ENCODE results near the gene CRYGN. TPM values are rescaled to one million over a fixed set of nuclear protein-coding genes. Genes with fewer than 3 reads are reported as not detected.

Gene CRYGN, protein sequence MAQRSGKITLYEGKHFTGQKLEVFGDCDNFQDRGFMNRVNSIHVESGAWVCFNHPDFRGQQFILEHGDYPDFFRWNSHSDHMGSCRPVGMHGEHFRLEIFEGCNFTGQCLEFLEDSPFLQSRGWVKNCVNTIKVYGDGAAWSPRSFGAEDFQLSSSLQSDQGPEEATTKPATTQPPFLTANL
- total RNA-seq (2014; rRNA removed; shearing (Covaris generic)), result not detected in 2 replicates

DNA sequence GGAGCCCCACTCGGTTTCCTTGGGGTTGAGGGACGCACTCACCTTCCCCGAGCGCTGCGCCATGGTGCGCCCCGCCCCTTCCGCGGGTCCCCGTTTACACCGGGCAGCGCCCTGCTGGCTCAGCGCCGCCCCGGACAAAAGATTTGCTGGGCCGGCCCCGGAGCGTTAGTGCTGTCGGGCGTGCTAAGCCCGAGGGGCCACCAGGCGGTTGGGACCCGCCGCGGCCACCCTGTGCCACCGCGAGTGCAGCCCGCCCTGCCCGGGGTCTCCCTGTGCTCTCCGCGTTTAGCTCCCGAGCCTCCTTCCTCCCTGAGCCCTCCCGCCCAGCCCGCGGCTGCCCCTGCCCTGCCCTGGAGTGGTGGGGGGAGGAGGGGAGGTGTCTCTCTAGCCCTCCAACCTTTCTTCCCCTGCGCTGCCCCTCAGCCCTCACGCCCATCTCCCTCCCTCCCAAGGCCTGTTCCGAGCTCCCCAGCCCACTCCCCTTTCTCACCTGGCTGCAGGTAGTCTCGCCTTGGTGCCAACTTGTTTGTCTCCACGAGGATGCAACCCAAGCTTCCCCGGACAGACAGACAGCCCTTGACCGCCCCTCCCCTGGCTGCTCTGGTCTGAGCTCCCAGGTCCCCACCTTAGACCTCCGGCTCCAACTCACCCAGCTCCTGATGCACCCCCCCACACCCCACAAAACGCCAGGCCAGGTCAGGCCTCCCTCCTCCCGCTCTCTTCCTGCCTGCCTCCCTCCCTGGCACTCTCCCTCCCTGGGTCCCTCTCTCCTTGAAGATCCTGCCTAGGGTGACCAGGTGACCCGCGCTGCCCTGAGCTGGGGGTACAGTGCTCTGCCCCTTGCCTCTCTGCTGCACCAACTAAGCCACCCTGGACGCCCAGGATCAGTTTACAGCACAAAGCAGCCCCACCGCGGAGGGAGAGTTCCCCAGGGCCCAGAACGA lies at the start of gene CRYGN:
TSS of gene CRYGN (minus strand) at position 287 of the 944 bp plus-strand sequence. CDS start at position 63, 224 bp downstream.

DNA sequence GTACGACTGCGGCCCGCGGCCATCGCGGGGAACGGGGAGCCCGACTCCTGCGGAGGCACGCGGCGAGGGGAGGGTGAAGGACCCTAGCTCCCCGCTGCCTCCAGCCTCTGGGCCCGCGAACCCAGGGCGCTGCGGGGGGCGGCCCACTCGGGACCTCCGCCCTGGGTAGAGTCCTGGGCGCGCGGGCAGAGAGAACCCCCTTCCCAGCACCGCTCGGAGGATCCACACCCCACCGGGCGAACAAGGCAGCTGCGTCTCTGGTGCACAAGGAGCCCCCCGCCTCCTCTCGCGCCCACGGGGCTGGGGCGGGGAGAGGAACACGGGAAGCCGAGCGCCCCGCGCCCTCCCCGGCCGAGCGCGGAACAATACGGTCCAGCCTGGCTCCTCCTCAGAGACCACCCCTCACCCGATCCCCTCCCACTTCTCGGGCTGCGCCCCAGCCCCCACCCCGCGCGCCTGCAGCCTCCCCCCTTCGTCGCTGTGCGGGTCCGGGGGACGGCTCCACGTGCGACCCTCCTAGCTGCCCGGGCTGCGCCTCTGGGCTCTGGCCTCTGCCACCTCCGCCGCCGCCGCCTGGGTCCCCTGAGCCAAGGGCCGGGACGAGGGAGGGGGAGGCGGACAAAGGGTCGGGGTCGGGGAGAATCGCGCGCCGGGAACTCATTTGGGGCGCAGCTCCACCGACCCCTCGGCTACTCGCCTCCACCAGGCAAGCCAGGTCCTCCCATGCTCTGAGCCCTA lies 30.1 kb downstream of the CRYGN start, which contains the start of gene WDR86:
TSS of gene WDR86 (minus strand) at position 372 of the 738 bp plus-strand sequence. CDS start 449 bp downstream, outside the sequence.

Small RNA genes lying within 50 kb of the gene (small RNA-seq; reads per million reads assigned to genes)
- gene MIR3907, result not detected
- not detected for gene RN7SL76P

Other genes starting within 250 kb of the CRYGN start
- gene H2BK1, start 229.7 kb downstream of the CRYGN start, total RNA-seq (2014; rRNA removed; shearing (Covaris generic)), result not detected in 2 replicates
- gene ABCF2, start 212.9 kb downstream of the CRYGN start, total RNA-seq (2014; rRNA removed; shearing (Covaris generic)), result 57.4 and 67.6 TPM in 2 replicates
- 40.2 and 43.6 TPM in 2 replicates for gene CHPF2, start 207.7 kb downstream of the CRYGN start, total RNA-seq (2014; rRNA removed; shearing (Covaris generic))
- 15.9 and 16.9 TPM in 2 replicates for gene SMARCD3, start 191.4 kb downstream of the CRYGN start, total RNA-seq (2014; rRNA removed; shearing (Covaris generic))
- 81.8 and 85.5 TPM in 2 replicates for gene NUB1, start 98.3 kb downstream of the CRYGN start, total RNA-seq (2014; rRNA removed; shearing (Covaris generic))
- gene WDR86, start 30.1 kb downstream of the CRYGN start, total RNA-seq (2014; rRNA removed; shearing (Covaris generic)), result not detected in 2 replicates
- 94.4 and 129 TPM in 2 replicates for gene RHEB, start 79.8 kb upstream of the CRYGN start, total RNA-seq (2014; rRNA removed; shearing (Covaris generic))

Data from A375 (cell line).